Measurements from ENCODE around the gene LYPD6B.

GRCh38 chr2:149075853-149076252 is 37.4 kb downstream of the LYPD6B start:
- TF ChIP-seq CTCF (IDR thresholded peaks at IDR 0.05; ENCODE audit: low read length), result no peak
- no peak for TF ChIP-seq EZH2phosphoT487 (IDR thresholded peaks at IDR 0.05; ENCODE audit: low read length)
